Measurements from ENCODE around the gene RBM27.
A peak's percentile ranks its signal among the peaks of the same experiment; 100 is the strongest.
"Not testable (repeated sequence)": the region's sequence is repeated elsewhere in the genome, so short reads cannot be mapped to it uniquely, and the experiment has no call there.

The RBM27 gene

GRCh38 chr5:146203011-146203871, at the start of gene RBM27:
RBM27 (plus strand) TSS chr5:146203605; CDS start chr5:146203766, 161 bp downstream.
- peak; percentile 76 to 99 (median 94) for DNase-seq

- no peak for DNase-seq
Observed at GRCh38 chr5:146158255-146158654, 45.1 kb upstream of the RBM27 start.

GRCh38 chr5:146164382-146164781, 39.0 kb upstream of the RBM27 start:
- DNase-seq, result no peak

- DNase-seq, result no peak
Observed at GRCh38 chr5:146165460-146165859, 37.9 kb upstream of the RBM27 start.

GRCh38 chr5:146165903-146166302, 37.5 kb upstream of the RBM27 start:
- DNase-seq, result no peak

- no peak for DNase-seq
Observed at GRCh38 chr5:146169076-146169475, 34.3 kb upstream of the RBM27 start.

- not testable (repeated sequence) for DNase-seq
Observed at GRCh38 chr5:146173049-146173448, 30.4 kb upstream of the RBM27 start.

- DNase-seq, result no peak
Observed at GRCh38 chr5:146173597-146173996, 29.8 kb upstream of the RBM27 start.

- no peak for DNase-seq
Observed at GRCh38 chr5:146176805-146177204, 26.6 kb upstream of the RBM27 start.

- no peak for DNase-seq
Observed at GRCh38 chr5:146179696-146180095, 23.7 kb upstream of the RBM27 start.

GRCh38 chr5:146183403-146183802, 20.0 kb upstream of the RBM27 start:
- not testable (repeated sequence) for DNase-seq

- DNase-seq, result no peak
Observed at GRCh38 chr5:146185161-146185560, 18.2 kb upstream of the RBM27 start.

- no peak for DNase-seq
Observed at GRCh38 chr5:146188358-146188757, 15.0 kb upstream of the RBM27 start.

GRCh38 chr5:146192571-146193043, 10.8 kb upstream of the RBM27 start:
- DNase-seq, result no peak

- DNase-seq, result no peak
Observed at GRCh38 chr5:146193285-146193684, 10.1 kb upstream of the RBM27 start.

GRCh38 chr5:146194997-146195396, 8.4 kb upstream of the RBM27 start:
- DNase-seq, result not testable (repeated sequence)

GRCh38 chr5:146196459-146197048, 6.9 kb upstream of the RBM27 start:
- no peak for DNase-seq

- DNase-seq, result no peak
Observed at GRCh38 chr5:146199176-146199815, 4.1 kb upstream of the RBM27 start.

GRCh38 chr5:146201795-146202194, 1.6 kb upstream of the RBM27 start:
- not testable (repeated sequence) for DNase-seq

- DNase-seq, result no peak
Observed at GRCh38 chr5:146203872-146204192, 427 bp downstream of the RBM27 start.

- no peak for DNase-seq
Observed at GRCh38 chr5:146205499-146206202, 2.2 kb downstream of the RBM27 start.

GRCh38 chr5:146206257-146206656, 2.9 kb downstream of the RBM27 start:
- no peak for DNase-seq

Measured in C1 segment of cervical spinal cord (tissue), 14 donors.